ENCODE data around the gene SYNGR3. TPM values are rescaled to one million over a fixed set of nuclear protein-coding genes. Genes with fewer than 3 reads are reported as not detected.
A peak's percentile ranks its signal among the peaks of the same experiment; 100 is the strongest.

The SYNGR3 gene
- total RNA-seq, 1 experiment from 2014 or later: 15.2 TPM

GRCh38 chr16:1942810-1943726 is 46.7 kb upstream of the SYNGR3 start, which contains the start of gene MSRB1:
MSRB1 (minus strand) TSS chr16:1943199; CDS start chr16:1943156, 43 bp downstream.
- Histone ChIP-seq H3K36me3 (ENCODE audit: control insufficient read depth, insufficient read depth, low read length) (no peaks in the 10 kb centered on the region; the same call in 1 of the 2 replicates), H3K9me3 (ENCODE audit: control insufficient read depth, insufficient read depth, low read depth, low read length) (no peaks in the 10 kb centered on the region), H3K4me3 (ENCODE audit: low read depth in 2 of 2, low read length in 2 of 2) (peak within 1 kb of the TSS; percentile 60 to 78), H3K27me3 (ENCODE audit: control insufficient read depth, insufficient read depth, low read length) (no peaks in the 10 kb centered on the region), H3K27ac (ENCODE audit: low read length) (peak within 1 kb of the TSS; percentile 82), H3K4me1 (ENCODE audit: control insufficient read depth, insufficient read depth, low read length) (peaks cover 11% of the 10 kb centered on the region)
- ATAC-seq (peak; percentile 96), DNase-seq (ENCODE audit: low read depth, low spot score) (no peak)
- intact Hi-C loops (cut with micrococcal nuclease; ENCODE audit: unreplicated experiment) (no loop called here), in situ Hi-C loops (cut with HindIII; ENCODE audit: low pct_unique_long_range_greater_than_20kb, low sequenced_read_pairs) (no loop called here)
- TF ChIP-seq TCF7L2 (IDR thresholded peaks at IDR 0.05; ENCODE audit: low read depth, low read length) (peak; percentile 82), POLR2AphosphoS5 (IDR thresholded peaks at IDR 0.05; ENCODE audit: low read depth, low read length) (peak; percentile 70; the same call in 1 of the 2 replicates), REST (IDR thresholded peaks at IDR 0.05; ENCODE audit: insufficient read depth in 1 of 2, low read depth in 2 of 2, low read length in 1 of 2) (no peak), SIN3A (IDR thresholded peaks at IDR 0.05; ENCODE audit: borderline replicate concordance, insufficient read depth, low read depth, low read length) (0 out of 2 replicates have a peak, but pooled peaks have one; percentile 43), CTCF (IDR thresholded peaks at IDR 0.05) (no peak)
- ChIA-PET CTCF (interaction anchor here (0.5 kb wide), 1 partner anchor 22 kb away, joined by 6 read pairs; the partner anchor contains the start of gene RPS2), POLR2A (interaction anchor here (0.6 kb wide), 1 partner anchor 332 kb away, joined by 5 read pairs; no protein-coding TSS in a partner anchor)
- no TSS peak for BruUV-seq (replicated peaks)

- Histone ChIP-seq H3K4me3 (ENCODE audit: low read depth in 2 of 2, low read length in 2 of 2) (no peak overlapping the region), H3K27ac (ENCODE audit: low read length) (no peak overlapping the region), H3K4me1 (ENCODE audit: control insufficient read depth, insufficient read depth, low read length) (peaks cover 11% of the 10 kb centered on the region), H3K36me3 (ENCODE audit: control insufficient read depth, insufficient read depth, low read length) (no peaks in the 10 kb centered on the region; the same call in 1 of the 2 replicates), H3K27me3 (ENCODE audit: control insufficient read depth, insufficient read depth, low read length) (no peaks in the 10 kb centered on the region), H3K9me3 (ENCODE audit: control insufficient read depth, insufficient read depth, low read depth, low read length) (no peaks in the 10 kb centered on the region)
- DNase-seq (ENCODE audit: low read depth, low spot score): no peak
- ChIA-PET CTCF (no interaction called here), POLR2A (no interaction called here)
- TF ChIP-seq REST (IDR thresholded peaks at IDR 0.05; ENCODE audit: insufficient read depth in 1 of 2, low read depth in 2 of 2, low read length in 1 of 2): no peak
- TF ChIP-seq CTCF (IDR thresholded peaks at IDR 0.05): no peak
- TF ChIP-seq SIN3A (IDR thresholded peaks at IDR 0.05; ENCODE audit: borderline replicate concordance, insufficient read depth, low read depth, low read length): no peak
- no peak for TF ChIP-seq TCF7L2 (IDR thresholded peaks at IDR 0.05; ENCODE audit: low read depth, low read length)
- TF ChIP-seq POLR2AphosphoS5 (IDR thresholded peaks at IDR 0.05; ENCODE audit: low read depth, low read length): no peak
- no peak for ATAC-seq
- intact Hi-C loops (cut with micrococcal nuclease; ENCODE audit: unreplicated experiment): no loop called here
- BruUV-seq (replicated peaks): no TSS peak
- in situ Hi-C loops (cut with HindIII; ENCODE audit: low pct_unique_long_range_greater_than_20kb, low sequenced_read_pairs): no loop called here
These were observed 45.1 kb upstream of the SYNGR3 start for GRCh38 chr16:1944612-1945199.
